CMK (cell line): ENCODE data around the gene ARMC12.
A peak's percentile ranks its signal among the peaks of the same experiment; 100 is the strongest.
"Not testable (repeated sequence)": the region's sequence is repeated elsewhere in the genome, so short reads cannot be mapped to it uniquely, and the experiment has no call there.

Source experiments
- DNase-seq: peaks from one replicate; pipeline ENCODE4 v3.0.0-alpha.2; 2010; ENCODE audit warnings: low read depth

The ARMC12 gene, protein sequence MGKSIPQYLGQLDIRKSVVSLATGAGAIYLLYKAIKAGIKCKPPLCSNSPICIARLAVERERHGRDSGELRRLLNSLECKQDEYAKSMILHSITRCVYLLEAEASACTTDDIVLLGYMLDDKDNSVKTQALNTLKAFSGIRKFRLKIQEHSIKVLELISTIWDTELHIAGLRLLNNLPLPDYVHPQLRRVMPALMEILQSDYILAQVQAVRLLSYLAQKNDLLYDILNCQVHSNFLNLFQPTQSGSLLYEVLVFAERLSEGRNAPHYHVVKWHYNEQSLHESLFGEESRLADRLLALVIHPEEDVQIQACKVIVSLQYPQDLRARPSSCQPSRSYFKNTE

DNA sequence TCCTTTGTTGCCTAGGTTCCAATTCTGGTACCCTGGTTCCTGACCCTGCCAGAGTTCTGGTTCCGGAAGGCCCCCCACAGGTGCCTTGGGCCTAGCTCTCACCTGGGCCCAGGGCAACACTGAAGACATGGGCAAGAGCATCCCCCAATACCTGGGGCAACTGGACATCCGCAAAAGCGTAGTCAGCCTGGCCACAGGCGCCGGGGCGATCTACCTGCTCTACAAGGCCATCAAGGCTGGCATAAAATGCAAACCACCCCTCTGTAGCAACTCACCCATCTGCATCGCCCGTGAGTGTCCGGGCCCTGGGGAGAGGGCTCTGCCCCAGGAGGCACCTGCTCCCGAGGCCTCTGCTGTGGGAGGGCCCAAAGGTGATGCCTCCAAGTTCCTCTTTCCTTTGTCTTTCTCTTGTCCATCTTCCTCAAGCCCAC is at the start of gene ARMC12:
Gene ARMC12 (plus strand): TSS at position 51 of the 431 bp plus-strand sequence. CDS start 77 bp downstream, at position 128.
- no peak for DNase-seq

DNA sequence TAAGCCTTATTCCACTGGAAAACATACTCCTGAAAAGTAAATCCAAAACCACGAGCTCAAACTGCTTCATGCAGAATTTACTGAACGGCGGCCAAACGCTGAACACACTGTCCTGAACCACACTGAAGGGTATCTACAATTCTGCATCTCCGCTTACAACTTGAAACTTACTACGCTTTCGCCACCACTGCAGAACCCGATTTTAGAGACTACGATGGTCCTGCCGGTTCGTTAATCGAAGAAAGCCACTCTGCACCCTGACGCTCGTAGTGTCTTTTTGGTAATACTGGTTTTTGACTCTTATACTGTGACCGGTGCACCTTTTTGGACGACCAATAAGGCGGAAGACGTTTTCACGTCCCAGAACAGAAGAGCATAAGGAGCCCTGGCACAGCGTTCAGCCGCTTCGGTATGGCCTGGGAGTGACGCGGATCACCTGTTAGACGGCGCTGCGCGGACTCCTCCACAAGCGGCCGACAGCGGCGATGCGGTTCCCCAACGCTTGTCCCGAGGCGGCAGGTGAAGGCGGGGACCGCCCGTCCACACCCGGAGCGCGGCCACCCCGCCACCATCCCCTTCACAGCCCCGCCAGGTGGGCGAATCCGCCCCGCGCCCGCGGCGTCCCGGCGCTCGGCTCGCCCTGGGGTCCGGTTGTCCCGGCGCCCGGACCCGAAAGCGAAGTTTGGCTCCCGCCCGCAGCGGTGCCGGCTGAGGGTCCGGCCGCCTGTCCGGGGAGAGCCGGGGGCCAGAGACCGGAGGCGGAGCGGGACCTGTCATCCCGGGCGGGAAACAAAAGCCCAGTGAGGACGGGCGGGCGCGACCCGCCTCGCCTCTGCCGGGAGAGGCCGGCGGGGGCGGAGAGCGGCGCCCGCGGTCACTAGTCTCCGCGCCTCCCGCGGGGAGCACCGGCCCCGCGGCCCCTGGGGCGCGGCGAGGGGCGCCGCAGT is 48.9 kb upstream of the ARMC12 start:
- no peak for DNase-seq

DNA sequence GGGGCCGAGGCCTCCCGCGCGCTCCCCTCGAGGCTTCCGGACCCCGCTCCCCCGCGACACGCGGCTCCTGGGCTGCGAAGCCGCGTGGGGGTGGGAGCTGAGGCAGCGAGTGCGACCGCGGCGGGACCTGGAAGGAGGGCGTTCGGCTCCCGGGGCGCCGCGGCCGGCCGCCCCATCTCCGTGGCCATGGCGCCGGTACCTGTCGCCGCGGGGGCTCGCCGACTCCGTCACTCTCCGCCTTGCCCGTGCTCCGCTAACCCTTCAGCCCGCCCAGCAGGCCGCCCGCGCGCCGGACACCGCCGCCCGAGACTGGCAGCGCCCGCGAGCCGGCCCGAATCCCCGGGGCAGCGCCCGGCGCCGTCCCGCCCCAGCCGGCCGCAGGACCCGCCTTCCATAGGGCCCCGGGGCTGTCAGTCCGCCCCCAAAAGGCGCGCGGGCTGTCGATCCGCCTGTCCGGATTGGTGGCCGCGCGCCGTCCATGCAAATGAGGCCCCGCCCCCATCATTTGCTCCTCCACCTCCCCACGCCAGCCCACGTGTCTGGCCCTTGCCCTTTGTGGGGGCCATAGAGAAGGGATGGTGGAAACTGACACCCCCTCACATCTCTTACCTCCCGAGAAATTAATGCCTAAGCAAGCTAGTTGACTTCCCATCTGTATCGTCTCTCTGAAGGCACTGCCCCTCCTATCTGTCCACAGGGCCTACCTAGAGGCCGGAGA is 48.1 kb upstream of the ARMC12 start, which contains the start of gene FKBP5:
Gene FKBP5 (minus strand): TSS at position 311 of the 718 bp plus-strand sequence. CDS start 46,091 bp downstream, outside the sequence.
- DNase-seq = peak; percentile 75

DNA sequence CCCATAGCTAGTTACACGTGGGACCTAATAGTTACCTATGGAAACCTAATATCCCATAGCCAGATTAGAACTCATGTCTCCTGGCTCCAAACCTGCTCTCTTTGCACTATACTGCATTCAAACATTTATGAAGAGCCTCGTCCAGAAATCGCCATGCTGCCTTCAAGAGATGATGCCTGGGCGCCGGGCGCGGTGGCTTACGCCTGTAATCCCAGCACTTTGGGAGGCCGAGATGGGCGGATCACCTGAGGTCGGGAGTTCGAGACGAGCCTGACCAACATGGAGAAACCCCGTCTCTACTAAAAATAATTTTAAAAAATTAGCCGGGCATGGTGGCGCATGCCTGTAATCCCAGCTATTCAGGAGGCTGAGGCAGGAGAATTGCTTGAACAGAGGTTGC is 46.8 kb upstream of the ARMC12 start:
- not testable (repeated sequence) for DNase-seq

DNA sequence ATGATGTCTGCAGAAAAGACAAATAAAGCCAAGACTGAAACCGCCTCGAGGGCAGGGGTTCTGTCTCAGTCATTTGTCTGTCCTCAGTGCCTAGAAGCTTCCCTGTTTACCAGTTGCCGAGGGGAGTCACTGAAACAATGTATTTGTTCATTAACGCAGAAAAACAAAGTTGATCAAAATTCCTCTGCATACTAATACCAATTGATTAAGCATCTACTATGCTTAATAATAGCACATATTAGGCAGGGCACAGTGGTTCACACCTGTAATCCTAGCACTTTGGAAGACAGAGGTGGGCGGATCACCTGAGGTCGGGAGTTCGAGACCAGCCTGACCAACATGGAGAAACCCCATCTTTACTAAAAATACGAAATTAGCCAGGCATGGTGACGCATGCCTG is 46.3 kb upstream of the ARMC12 start:
- no peak for DNase-seq

DNA sequence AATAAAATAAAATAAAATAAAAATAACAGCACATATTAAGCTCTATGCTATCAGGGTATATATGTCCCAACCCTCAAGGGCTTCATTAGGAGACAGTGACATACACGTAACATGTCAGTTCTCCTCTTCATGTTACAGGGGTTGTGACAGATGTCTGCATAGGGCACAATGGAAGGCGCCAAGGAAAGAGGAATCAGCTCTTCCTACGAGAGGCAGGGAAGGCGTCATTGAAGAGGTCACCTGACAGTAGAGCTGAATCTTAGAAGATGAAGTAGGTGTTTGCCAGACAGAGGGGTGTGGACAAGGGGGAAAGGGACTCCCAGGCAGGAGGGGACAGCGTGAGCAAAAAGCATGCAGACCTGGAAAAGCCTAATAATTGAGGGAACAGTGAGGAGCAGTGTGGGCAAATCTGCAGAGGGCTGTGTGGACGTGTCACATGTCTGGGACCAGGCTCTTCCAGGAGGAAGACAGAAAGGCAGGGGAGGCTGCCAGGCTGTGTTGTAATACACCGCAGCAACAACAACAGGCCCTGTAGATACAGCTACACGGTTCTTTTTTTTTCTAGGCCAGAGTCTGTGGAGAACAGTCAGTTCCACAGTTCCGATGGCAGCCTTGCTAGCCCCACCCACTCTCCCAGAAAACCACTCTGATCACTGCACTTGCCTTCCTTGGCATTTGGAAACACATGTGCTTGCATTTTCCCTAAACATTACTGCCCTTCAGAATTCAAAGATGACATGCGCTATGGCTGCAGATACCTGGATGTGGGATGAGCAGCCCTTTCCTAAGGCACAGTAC is 45.6 kb upstream of the ARMC12 start:
- DNase-seq = no peak

DNA sequence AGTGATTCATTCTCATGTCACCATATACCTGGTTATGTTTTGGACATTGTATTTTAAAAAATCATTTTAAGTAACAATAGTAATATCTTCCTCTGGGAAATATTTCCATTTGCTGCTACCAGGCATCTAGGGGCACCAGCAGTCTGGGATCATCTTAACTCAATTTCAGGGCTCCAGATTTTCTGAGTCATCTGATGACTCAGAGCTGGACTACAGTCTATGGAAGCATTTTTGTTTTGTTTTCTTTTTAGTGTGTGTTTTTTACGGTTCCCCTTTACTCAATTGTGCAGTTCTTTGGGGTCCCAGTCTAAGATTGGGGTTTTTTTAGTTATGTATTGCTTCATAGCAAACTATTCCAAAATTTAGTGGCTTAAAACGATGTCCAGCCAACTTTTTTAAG is 42.4 kb upstream of the ARMC12 start:
- DNase-seq = no peak

DNA sequence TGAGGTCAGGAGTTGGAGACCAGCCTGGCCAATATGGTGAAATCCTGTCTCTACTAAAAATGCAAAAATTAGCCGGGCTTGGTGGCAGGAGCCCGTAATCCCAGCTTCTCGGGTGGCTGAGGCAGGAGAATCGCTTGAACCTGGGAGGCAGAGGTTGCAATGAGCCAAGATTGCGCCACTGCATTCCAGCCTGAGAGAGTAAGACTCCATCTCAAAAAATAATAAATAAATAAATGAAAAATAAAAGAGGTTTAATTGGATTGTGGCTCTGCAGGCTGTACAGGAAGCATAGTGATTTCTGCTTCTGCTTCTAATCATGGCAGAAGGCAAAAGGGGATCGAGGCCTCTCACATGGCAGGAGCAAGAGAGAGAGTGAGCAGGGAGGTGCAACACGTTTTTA is 38.4 kb upstream of the ARMC12 start:
- DNase-seq = not testable (repeated sequence)

DNA sequence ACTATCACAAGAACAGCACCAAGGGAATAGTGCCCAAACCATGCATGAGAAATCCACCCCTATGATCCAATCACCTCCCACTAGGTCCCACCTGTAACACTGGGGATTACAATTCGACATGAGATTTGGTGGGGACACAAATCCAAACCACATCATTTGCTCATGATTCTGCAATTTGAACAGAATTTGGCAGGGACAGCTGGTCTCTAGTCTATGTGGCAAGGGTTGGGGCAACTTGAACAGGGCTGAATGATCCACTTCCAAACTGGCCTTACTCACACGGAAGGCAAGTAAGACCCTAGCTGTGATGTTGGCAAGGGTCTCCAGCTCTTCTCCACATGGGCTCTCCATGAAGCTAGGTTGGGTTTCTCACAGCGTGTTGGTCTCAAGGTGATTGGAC is 38.0 kb upstream of the ARMC12 start:
- no peak for DNase-seq

DNA sequence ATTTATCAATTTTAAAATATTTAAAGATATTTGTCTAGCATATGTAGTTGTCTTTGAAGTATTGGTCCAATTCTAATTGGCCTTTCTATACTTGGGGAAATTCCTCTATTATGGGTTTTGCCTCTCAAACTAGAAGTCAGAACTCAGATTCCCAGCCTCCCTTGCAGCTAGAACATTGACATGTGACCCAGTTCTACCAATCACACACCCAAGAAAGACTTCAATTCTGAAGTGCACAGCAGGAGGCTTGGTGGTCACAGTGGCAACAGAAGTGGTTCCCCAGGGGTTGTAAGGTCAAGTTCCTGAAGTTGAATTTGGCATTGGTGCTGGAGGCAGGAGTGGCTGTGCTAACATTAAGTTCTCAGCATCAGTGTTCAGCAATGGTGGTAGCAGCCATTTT is 33.3 kb upstream of the ARMC12 start:
- DNase-seq = no peak

DNA sequence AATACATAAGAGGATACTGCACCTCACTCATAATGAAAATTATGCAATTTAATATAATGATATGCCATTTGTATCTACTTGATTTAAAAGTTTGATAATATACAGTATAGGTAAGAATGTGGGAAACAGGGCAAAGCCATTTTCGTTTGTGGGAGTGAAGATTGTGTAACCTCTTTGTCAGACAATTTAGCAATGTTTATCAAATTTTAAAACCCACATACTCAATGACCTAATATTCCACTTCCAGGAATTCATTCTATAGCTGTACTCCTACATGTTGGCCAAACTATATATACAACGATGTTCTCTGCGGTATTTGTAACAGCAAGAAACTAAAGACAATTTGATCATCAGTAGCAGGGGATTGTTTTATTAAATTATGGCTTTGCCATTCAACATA is 30.4 kb upstream of the ARMC12 start:
- DNase-seq = no peak

DNA sequence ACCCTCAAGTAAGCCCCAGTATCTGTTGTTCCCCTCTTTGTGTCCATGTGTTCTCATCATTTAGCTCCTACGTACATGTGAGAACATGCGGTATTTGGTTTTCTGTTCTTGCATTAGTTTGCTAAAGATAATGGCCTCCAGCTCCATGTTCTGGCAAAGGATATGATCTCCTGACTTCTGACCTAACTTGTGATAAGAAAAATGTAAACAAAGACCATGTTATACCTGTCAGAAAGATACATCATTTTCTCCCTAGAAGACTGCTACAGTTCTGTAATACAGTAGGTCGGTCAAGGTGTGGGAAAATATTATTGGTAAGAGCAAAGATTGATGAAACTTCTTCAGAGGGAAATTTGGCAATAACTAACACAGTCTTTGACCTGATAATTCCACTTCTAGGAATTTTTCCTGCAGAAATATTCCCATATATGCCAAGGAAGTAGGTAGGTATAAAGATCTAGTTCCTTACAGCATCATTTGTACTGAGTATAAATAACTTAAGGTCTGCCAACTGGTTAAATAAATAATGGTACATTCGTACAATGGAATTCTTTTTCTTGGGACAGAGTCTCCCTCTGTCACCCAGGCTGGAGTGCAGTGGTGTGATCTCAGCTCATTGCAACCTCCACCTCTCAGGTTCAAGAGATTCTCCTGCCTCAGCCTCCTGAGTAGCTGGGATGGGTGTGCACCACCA is 29.0 kb upstream of the ARMC12 start:
- DNase-seq = no peak

DNA sequence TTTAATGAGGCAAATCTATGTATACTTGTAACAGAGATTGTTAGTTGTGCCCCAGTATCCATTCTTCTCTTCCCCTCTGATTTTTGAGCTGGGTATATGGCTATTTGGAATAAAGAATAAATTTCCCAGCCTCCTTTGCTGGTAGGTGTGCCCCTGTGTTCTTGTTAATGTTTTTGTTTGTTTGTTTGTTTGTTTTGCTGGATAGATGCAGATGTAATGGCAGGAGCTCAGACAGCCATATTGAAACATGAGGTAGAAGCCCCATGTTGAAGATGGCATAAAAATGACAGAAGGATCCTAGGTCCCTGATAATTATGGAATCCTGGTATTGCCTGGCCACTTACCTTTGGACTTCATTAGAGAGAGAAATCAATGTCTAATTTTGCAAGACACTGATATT is 28.2 kb upstream of the ARMC12 start:
- DNase-seq = no peak

DNA sequence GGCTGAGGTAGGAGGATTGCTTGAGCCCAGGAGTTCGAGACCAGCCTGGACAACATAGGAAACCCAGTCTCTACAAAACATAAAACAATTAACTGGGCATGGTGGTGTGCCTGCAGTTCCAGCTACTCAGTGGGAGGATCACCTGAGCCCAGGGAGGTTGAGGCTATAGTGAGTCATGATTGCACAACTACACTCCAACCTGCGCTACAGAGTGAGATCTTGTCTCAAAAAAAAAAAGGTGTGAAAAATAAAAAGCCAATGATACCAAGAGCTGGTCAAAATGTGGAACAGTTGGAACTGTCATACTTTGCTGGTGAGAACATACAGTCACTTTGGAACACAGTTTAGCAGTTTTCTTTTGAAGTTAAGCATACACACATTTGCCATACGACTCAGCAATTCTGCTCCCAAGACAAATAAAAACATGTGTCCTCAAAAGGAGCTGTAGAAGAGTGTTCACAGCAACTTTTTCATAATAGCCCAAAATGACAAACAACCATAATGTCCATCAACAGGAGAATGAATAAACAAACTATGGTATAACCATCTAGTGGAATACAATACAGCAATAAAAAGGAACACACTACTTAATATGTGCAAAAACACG is 26.5 kb upstream of the ARMC12 start:
- no peak for DNase-seq

DNA sequence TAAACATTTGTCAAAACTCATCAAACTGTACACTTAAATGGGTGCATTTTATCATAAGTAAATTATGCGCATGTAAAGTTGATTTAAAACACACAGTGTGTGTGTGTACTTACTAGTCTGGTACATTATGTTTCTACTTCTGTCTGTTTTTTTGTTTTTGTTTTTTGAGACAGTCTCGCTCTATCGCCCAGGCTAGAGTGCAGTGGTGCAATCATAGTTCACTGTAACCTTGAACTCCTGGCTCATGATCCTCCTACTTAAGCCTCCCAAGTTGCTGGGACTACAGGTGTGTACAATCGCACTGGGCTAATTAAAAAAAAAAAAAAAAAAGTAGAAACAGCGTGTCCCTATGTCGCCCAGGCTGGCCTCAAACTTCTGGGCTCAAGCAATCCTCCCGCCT is 25.1 kb upstream of the ARMC12 start:
- DNase-seq = no peak

DNA sequence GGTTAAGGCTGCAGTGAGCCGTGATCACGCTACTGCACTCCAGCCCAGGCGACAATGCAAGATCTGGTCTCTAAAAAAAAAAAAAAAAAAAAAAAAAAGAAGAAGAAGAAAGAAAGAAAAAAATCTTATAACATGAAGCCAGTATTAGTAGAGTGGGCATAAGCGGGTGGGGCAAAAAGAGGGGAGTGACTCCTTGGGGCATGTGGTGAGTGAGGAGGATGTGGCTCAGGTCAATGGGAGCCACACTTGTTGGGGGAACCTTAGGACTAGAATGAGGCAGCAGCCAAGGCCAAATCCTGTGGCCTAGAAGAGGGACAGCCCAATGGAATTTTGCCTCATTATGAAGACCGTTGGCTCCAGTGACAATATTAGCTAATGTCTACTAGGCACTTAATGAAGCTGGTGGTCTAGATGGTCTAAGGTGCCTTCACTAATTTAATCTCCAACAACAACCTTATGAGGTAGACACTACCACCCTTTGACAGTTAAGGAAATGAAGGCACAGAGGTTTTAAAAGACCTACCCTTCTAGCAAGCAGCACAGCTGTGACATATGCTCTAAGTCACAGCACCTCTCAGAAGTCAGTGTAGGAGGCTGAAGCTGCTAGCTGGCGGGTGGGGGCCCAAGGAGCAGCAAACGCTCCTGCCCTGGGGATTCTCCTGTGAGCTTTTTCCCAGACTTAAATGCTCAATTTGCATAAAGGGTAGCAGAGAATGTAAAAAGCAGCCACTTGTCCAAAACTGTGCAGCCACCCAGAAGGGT is 23.6 kb upstream of the ARMC12 start:
- no peak for DNase-seq

DNA sequence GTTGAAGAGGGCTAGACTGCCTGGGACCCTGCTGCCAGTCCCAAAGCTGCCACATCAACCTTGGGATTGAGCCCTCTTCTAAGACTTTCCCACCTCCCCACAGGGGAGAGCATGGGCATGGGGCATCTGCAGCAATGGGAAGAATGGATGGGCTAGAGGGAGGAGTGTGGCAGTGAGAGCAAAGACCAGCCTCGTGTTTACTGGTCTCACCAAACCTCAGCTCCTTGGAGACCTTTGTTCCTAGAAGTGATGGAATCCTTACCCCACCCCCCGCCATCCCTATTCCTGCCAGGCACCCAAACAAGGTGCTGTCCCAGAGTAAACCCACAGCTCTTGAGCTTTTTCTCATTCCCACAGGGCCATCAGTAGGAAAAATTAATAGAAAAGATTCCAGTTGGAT is 20.0 kb upstream of the ARMC12 start:
- DNase-seq = no peak

DNA sequence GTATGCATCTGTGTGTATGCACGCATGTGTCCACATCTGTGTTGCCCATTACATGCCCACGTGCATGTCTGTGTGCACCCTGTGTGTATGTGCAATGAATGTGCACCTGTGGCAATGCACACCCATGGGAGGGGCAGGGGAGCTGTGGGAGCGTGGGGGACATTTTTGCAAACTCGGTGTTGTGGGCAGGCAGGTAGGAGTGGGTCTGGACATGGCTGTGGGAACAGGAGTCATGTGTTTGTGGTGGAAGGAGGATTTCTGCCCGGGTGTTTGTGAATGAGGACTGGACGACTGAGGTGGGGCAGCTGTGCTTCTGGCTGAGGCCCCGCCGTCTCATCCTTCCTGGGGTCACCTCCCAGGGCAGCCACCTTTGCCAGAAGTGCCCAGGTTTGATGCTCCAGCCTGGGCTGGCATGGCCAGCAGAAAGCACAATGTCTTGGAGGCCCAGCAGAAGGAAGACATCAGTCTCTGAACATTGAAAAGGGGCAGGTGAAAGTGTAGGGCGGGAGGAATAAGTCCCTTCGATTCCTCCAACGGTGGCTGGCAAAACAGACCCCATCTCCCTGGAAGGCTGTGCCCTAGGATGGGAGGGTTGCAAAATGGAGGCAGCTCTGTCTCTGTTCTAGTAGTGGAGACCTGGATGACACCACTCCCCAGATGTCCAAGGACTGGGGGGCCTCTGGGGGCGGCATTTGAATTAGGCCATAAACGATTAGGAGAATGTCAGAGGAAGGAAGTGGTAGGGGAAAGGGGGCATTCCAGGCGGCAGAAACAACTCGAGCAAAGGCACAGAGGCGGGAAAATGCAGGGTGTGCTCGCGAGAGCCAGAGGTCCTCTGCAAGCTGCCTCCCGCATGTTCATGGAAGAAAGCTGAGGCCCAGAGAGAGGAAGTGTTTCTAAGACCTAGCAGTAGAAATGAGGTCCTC is 19.1 kb upstream of the ARMC12 start:
- DNase-seq = no peak

DNA sequence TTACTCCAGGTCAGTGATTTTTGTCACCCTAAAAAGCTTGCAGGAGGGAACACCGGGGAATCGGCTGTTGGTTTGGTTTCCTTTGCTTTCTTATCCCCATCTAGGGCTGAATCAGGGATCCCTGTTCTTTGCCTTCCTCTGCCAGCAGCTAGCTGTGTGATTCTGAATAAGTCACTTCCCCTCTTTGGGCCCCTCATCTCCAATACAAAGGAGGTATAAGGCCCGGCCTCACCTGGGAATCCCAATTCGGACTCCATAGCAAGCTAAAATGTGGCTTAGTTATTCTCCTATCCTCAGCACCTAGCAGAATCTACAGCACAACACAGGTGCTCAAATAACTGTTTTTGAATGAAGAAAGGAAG is 18.5 kb upstream of the ARMC12 start:
- DNase-seq = no peak
